H1 (cell line): Measurements from ENCODE around the gene ZNF652. TPM values are rescaled to one million over a fixed set of nuclear protein-coding genes. Genes with fewer than 3 reads are reported as not detected.

Experiments used
- CTCF ChIA-PET: fragments of 300-600 bp; sonication (Branson Sonifier 250); formaldehyde crosslinking; loops from one replicate; lab custom pipeline; 2021; ENCODE audit not compliant: partially characterized antibody; lab: Charles Lee
- POLR2A ChIA-PET: fragments of 300-600 bp; sonication (Branson Sonifier 250); formaldehyde crosslinking; loops from one replicate; lab custom pipeline; 2021; ENCODE audit warnings: inconsistent platforms; ENCODE audit not compliant: partially characterized antibody; lab: Charles Lee
- DNase-seq, 2 experiments: peaks; one replicate each; pipeline versions ENCODE4 v3.0.0 to v3.0.0-alpha.2; 2010 to 2022; ENCODE audit warnings: low spot score in 2 of 2, low read depth in 1 of 2, mixed read lengths in 1 of 2
- FAIRE-seq: peaks from 2 replicates; lab custom pipeline; 2011; peaks lifted over from hg19 to GRCh38; lab: Jason Lieb, UNC
- H2AFZ ChIP-seq: 2 replicates; pipeline ENCODE4 v1.8.1; 2012; ENCODE audit warnings: low read length, inconsistent platforms
- H2AK5ac ChIP-seq: 2 replicates; pipeline ENCODE4 v1.6.1; 2013; ENCODE audit warnings: low read depth, low read length
- H2BK120ac ChIP-seq: replicated peaks from 2 replicates; pipeline ENCODE3; 2013; ENCODE audit warnings: low read depth, low read length, inconsistent platforms
- H2BK12ac ChIP-seq: 2 replicates; pipeline ENCODE4 v1.6.1; 2013; ENCODE audit warnings: low read depth, low read length
- H2BK15ac ChIP-seq: 2 replicates; pipeline ENCODE4 v1.6.1; 2013; ENCODE audit warnings: low read length
- H2BK20ac ChIP-seq: 2 replicates; pipeline ENCODE4 v1.6.1; 2013; ENCODE audit warnings: low read length
- H2BK5ac ChIP-seq: 2 replicates; pipeline ENCODE4 v1.6.1; 2013; ENCODE audit warnings: low read depth, low read length
- H3K14ac ChIP-seq: 2 replicates; pipeline ENCODE4 v1.6.1; 2013; ENCODE audit warnings: inconsistent platforms; ENCODE audit not compliant: insufficient read length
- H3K18ac ChIP-seq: 2 replicates; pipeline ENCODE4 v1.6.1; 2013; ENCODE audit warnings: low read length; ENCODE audit errors: extremely low read depth
- H3K23ac ChIP-seq: 2 replicates; pipeline ENCODE4 v1.6.1; 2013; ENCODE audit warnings: inconsistent platforms; ENCODE audit not compliant: insufficient read length
- H3K23me2 ChIP-seq: 2 replicates; pipeline ENCODE4 v1.6.1; 2013; ENCODE audit warnings: low read depth, low read length
- H3K27ac ChIP-seq: 2 replicates; pipeline ENCODE4 v1.6.1; 2011; ENCODE audit warnings: low read depth, low read length, inconsistent platforms
- H3K27me3 ChIP-seq, 4 experiments: replicated peaks in 1 of 4; 1 replicate in 1 of 4; 2 replicates in 3 of 4; pipeline versions ENCODE4 v1.6.1 to v1.8.1; 2011 to 2013; ENCODE audit warnings: low read length in 3 of 4, mild to moderate bottlenecking in 3 of 4, inconsistent platforms in 2 of 4, mixed read lengths in 2 of 4, moderate library complexity in 1 of 4; ENCODE audit not compliant: control insufficient read depth in 3 of 4, insufficient read depth in 3 of 4; ENCODE audit errors: extremely low read depth in 1 of 4
- H3K36me3 ChIP-seq, 4 experiments: 2 replicates each; pipeline versions ENCODE4 v1.6.1 to v1.8.1; 2011 to 2013; ENCODE audit warnings: mild to moderate bottlenecking in 4 of 4, low read length in 3 of 4, moderate library complexity in 2 of 4, control low read depth in 1 of 4, inconsistent platforms in 1 of 4; ENCODE audit not compliant: insufficient read depth in 4 of 4, control insufficient read depth in 2 of 4
- H3K4ac ChIP-seq: replicated peaks from 2 replicates; pipeline ENCODE3; 2013; ENCODE audit warnings: low read length, low read depth, mixed read lengths, inconsistent platforms; ENCODE audit not compliant: insufficient read length
- H3K4me1 ChIP-seq, 4 experiments: replicated peaks in 1 of 4; 1 replicate in 1 of 4; 2 replicates in 3 of 4; pipeline versions ENCODE4 v1.6.1 to v1.8.1; 2011 to 2013; ENCODE audit warnings: low read length in 3 of 4, inconsistent platforms in 2 of 4, mixed read lengths in 1 of 4; ENCODE audit not compliant: insufficient read depth in 4 of 4, control insufficient read depth in 3 of 4
- H3K4me2 ChIP-seq, 2 experiments: 2 replicates each; pipeline versions ENCODE4 v1.6.1 to v1.8.1; 2011 to 2013; ENCODE audit warnings: low read depth in 2 of 2, low read length in 2 of 2, control low read depth in 1 of 2, inconsistent platforms in 1 of 2, mild to moderate bottlenecking in 1 of 2; ENCODE audit not compliant: insufficient read depth in 1 of 2
- H3K4me3 ChIP-seq, 4 experiments: fragments of 200-600, 300-600 bp in 1 of 4; sonication (generic), shearing (Covaris generic), sonication (Bioruptor Twin) in 1 of 4; 2 replicates each; pipeline versions ENCODE4 v1.5.1 to v1.8.1; 2011 to 2016; ENCODE audit warnings: low read length in 4 of 4, low read depth in 3 of 4, control low read depth in 2 of 4, inconsistent platforms in 2 of 4, mild to moderate bottlenecking in 2 of 4, mixed read lengths in 1 of 4, moderate library complexity in 1 of 4; ENCODE audit not compliant: insufficient read depth in 2 of 4; ENCODE audit errors: extremely low read depth in 1 of 4
- H3K56ac ChIP-seq: replicated peaks from 2 replicates; pipeline ENCODE3; 2013; ENCODE audit warnings: low read depth, mild to moderate bottlenecking, mixed read lengths, low read length, inconsistent platforms; ENCODE audit not compliant: insufficient read length
- H3K79me1 ChIP-seq: 2 replicates; pipeline ENCODE4 v1.6.1; 2013; ENCODE audit warnings: low read depth, low read length, control low read depth
- H3K79me2 ChIP-seq, 2 experiments: 2 replicates each; pipeline versions ENCODE4 v1.6.1 to v1.8.1; 2012 to 2013; ENCODE audit warnings: low read length in 2 of 2, mild to moderate bottlenecking in 2 of 2, inconsistent platforms in 1 of 2; ENCODE audit not compliant: insufficient read depth in 2 of 2, control insufficient read depth in 1 of 2
- H3K9ac ChIP-seq, 4 experiments: replicated peaks in 1 of 4; 1 replicate in 1 of 4; 2 replicates in 3 of 4; pipeline versions ENCODE4 v1.6.1 to v1.8.1; 2011 to 2013; ENCODE audit warnings: low read depth in 3 of 4, low read length in 3 of 4, control low read depth in 2 of 4, mild to moderate bottlenecking in 2 of 4, moderate library complexity in 2 of 4, inconsistent platforms in 1 of 4; ENCODE audit errors: extremely low read depth in 1 of 4
- H3K9me3 ChIP-seq, 2 experiments: 2 replicates each; pipeline versions ENCODE4 v1.6.1 to v1.8.1; 2012 to 2013; ENCODE audit warnings: mild to moderate bottlenecking in 2 of 2, moderate library complexity in 2 of 2, control low read depth in 1 of 2, inconsistent platforms in 1 of 2, low read depth in 1 of 2, low read length in 1 of 2, mixed read lengths in 1 of 2; ENCODE audit not compliant: insufficient read depth in 2 of 2
- H4K20me1 ChIP-seq, 2 experiments: replicated peaks in 1 of 2; 2 replicates each; pipeline versions ENCODE3 to v1.8.1; 2011 to 2013; ENCODE audit warnings: inconsistent platforms in 2 of 2, low read length in 2 of 2, mild to moderate bottlenecking in 1 of 2; ENCODE audit not compliant: insufficient read depth in 2 of 2, control insufficient read depth in 1 of 2
- H4K5ac ChIP-seq: 2 replicates; pipeline ENCODE4 v1.6.1; 2013; ENCODE audit warnings: low read length, low read depth, mixed read lengths, inconsistent platforms; ENCODE audit not compliant: insufficient read length
- H4K8ac ChIP-seq: 2 replicates; pipeline ENCODE4 v1.8.0; 2013; ENCODE audit warnings: mild to moderate bottlenecking, moderate library complexity, low read length, inconsistent platforms; ENCODE audit not compliant: insufficient read depth; ENCODE audit errors: extremely low read depth
- H4K91ac ChIP-seq: replicated peaks from 2 replicates; pipeline ENCODE3; 2013; ENCODE audit warnings: low read length, mixed read lengths, inconsistent platforms; ENCODE audit not compliant: insufficient read length
- ASH2L ChIP-seq: fragments of 200-600, 300-600 bp; sonication (generic); IDR thresholded peaks from one replicate; pipeline ENCODE4 v1.7.1; 2017; ENCODE audit warnings: low read length
- CEBPB ChIP-seq: IDR thresholded peaks from 2 replicates; pipeline ENCODE4 v1.6.1; 2012; ENCODE audit warnings: low read depth, low read length
- CREB1 ChIP-seq: IDR thresholded peaks from 2 replicates; pipeline ENCODE4 v1.6.1; 2012; ENCODE audit warnings: inconsistent platforms
- MAFK ChIP-seq: IDR thresholded peaks from 2 replicates; pipeline ENCODE4 v1.6.1; 2012; ENCODE audit warnings: low read depth, mild to moderate bottlenecking, improper control_type of control experiment, low read length
- NANOG ChIP-seq: IDR thresholded peaks from 2 replicates; pipeline ENCODE4 v1.6.1; 2011; ENCODE audit warnings: low read length, low read depth, mild to moderate bottlenecking, inconsistent platforms; ENCODE audit not compliant: insufficient read depth, poor library complexity, severe bottlenecking
- TCF12 ChIP-seq: IDR thresholded peaks from 2 replicates; pipeline ENCODE4 v1.6.1; 2011; ENCODE audit warnings: low read depth, mild to moderate bottlenecking, low read length
- WGBS, 2 experiments: shearing (Covaris generic) in 1 of 2; methylation state at CpG; one replicate each; pipeline versions ENCODE4 v1.1.6 to v1.1.7; 2013 to 2015; ENCODE audit warnings: low lambda C conversion rate in 2 of 2, mixed read lengths in 2 of 2, inconsistent platforms in 1 of 2, low coverage in 1 of 2, missing lambda C conversion rate in 1 of 2; ENCODE audit not compliant: insufficient replicate concordance in 2 of 2, insufficient coverage in 1 of 2, insufficient read length in 1 of 2; ENCODE audit errors: extremely low coverage in 1 of 2, missing lambda C conversion rate in 1 of 2; 5-methylcytosine and 5-hydroxymethylcytosine counted together
- polyA plus RNA-seq, 7 experiments: library from polyadenylated mRNA; depleted of rRNA in 3 of 7; stranded (reverse) in 5 of 7; unstranded in 2 of 7; fragments of >200 nt in 5 of 7; fragments of 200-250 nt in 2 of 7; gene quantifications; 1 replicate in 5 of 7; 2 replicates in 1 of 7; 4 replicates in 1 of 7; pipeline versions ENCODE4 v1.2.1 to v1.2.3, GENCODE V29; 2011 to 2013; ENCODE audit warnings: missing spikeins in 2 of 7, mixed read lengths in 2 of 7
- total RNA-seq: library from RNA; stranded (reverse); fragmentation: NEBNext Ultra II Directional; extraction: Animal tissue kit (Norgen Biotek cat#: 25700); gene quantifications from 2 replicates; pipeline ENCODE4 v1.2.1, GENCODE V29; 2021

The ZNF652 gene
- total and polyA plus RNA-seq, 2 of the 8 experiments (the other 6 are each of a cell fraction or from before 2014, with no cell fraction given) = 13.5 to 39.6 TPM

- H3K79me1 ChIP-seq = peaks cover 4% of the 10 kb centered on the region
- no peaks in the 10 kb centered on the region for H3K27me3 ChIP-seq
- no peaks in the 10 kb centered on the region for H3K9me3 ChIP-seq
- H2BK12ac ChIP-seq = no peak overlapping the region
- 84% methylated on average over 2 of the region's 2 CpGs; no CpG with 5 or more reads in 1 of the 2 experiments for WGBS, 2 experiments
- H4K8ac ChIP-seq = no peak overlapping the region
- no peak for FAIRE-seq
- no peak overlapping the region for H2BK5ac ChIP-seq
- no peak overlapping the region for H4K5ac ChIP-seq
- no peak overlapping the region for H3K23ac ChIP-seq
- POLR2A ChIA-PET = no interaction called here
- peaks cover 0 to 5% (median 0%) of the 10 kb centered on the region in 4 experiments; a peak in 3 of 7 replicates for H3K4me1 ChIP-seq
- no peak overlapping the region for H2BK20ac ChIP-seq
- H3K4ac ChIP-seq = no peak overlapping the region
- CTCF ChIA-PET = interaction anchor here (0.6 to 1.2 kb wide), 4 partner anchors 42 to 230 kb away, joined by 3 to 4 read pairs (median 3); no protein-coding TSS in a partner anchor
- no peak overlapping the region for H2AK5ac ChIP-seq
- H3K9ac ChIP-seq = no peak overlapping the region
- H3K4me2 ChIP-seq = no peak overlapping the region
- no peak overlapping the region for H3K14ac ChIP-seq
- no peak overlapping the region for H3K27ac ChIP-seq
- no peaks in the 10 kb centered on the region for H4K20me1 ChIP-seq
- no peak overlapping the region for H3K56ac ChIP-seq
- H3K36me3 ChIP-seq = no peaks in the 10 kb centered on the region
- no peak overlapping the region for H2AFZ ChIP-seq
- TF ChIP-seq ASH2L (no peak), CEBPB (no peak), NANOG (no peak), TCF12 (no peak), CREB1 (no peak), MAFK (no peak)
- TF ChIP-seq, all 59 proteins: peak for 0
- no peak overlapping the region for H2BK15ac ChIP-seq
- no peak overlapping the region for H3K4me3 ChIP-seq
- no peak overlapping the region for H2BK120ac ChIP-seq
- no peak overlapping the region for H3K18ac ChIP-seq
- H3K79me2 ChIP-seq = peaks cover 0 to 39% of the 10 kb centered on the region in 2 experiments; a peak in 2 of 4 replicates
- H4K91ac ChIP-seq = no peak overlapping the region
- no peaks in the 10 kb centered on the region for H3K23me2 ChIP-seq
- no peak for DNase-seq
These were observed 36.1 kb downstream of the ZNF652 start for GRCh38 chr17:49325980-49326379.
